Measurements from ENCODE around the gene RSPO1. TPM values are rescaled to one million over a fixed set of nuclear protein-coding genes. Genes with fewer than 3 reads are reported as not detected.

The RSPO1 gene
- total and polyA plus RNA-seq, 10 of the 15 experiments (the other 5 are each of a cell fraction or from before 2014, with no cell fraction given) = not detected

- TF ChIP-seq ZNF592 (IDR thresholded peaks at IDR 0.05) (no peak), RUNX3 (IDR thresholded peaks at IDR 0.05; ENCODE audit: low read length) (no peak), SMC3 (IDR thresholded peaks at IDR 0.05; ENCODE audit: borderline replicate concordance, low read length) (no peak), MXI1 (IDR thresholded peaks at IDR 0.05; ENCODE audit: low read depth, low read length) (no peak), TCF12 (IDR thresholded peaks at IDR 0.05; ENCODE audit: low read depth, low read length) (no peak), HCFC1 (IDR thresholded peaks at IDR 0.05; ENCODE audit: low read length) (no peak), IRF4 (IDR thresholded peaks at IDR 0.05; ENCODE audit: low read depth, low read length) (no peak), SMAD1 (IDR thresholded peaks at IDR 0.05; ENCODE audit: low read depth, partially characterized antibody) (no peak), STAT1 (conservative IDR thresholded peaks at IDR 0.05) (no peak)
- TF ChIP-seq, protein P1, sequence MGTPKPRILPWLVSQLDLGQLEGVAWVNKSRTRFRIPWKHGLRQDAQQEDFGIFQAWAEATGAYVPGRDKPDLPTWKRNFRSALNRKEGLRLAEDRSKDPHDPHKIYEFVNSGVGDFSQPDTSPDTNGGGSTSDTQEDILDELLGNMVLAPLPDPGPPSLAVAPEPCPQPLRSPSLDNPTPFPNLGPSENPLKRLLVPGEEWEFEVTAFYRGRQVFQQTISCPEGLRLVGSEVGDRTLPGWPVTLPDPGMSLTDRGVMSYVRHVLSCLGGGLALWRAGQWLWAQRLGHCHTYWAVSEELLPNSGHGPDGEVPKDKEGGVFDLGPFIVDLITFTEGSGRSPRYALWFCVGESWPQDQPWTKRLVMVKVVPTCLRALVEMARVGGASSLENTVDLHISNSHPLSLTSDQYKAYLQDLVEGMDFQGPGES (IDR thresholded peaks at IDR 0.05) = no peak
These were observed 22.5 kb downstream of the RSPO1 start (continued) for GRCh38 chr1:37612186-37612585.
